ENCODE measurements around the gene GPRC5B.

The GPRC5B gene

DNA sequence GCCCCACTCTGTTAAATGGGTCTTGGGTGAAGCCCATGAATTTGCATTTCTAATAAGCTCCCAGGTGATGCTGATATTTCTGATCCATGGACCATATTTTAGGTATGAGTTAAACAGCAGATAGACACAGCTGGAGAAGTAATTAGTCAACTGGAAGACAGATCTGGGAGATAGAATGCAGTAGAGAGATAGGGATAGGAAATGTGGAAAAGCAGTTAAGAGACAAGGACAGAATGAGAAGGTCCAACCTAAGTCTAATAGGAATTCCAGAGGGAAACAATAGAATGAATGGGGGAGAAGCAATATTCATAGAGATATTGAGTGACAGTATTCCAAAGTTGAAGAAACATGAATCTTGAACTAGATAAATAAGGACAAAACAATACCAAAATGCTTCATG, 71.7 kb downstream of the GPRC5B start:
- Histone ChIP-seq H3K36me3 (no peaks in the 10 kb centered on the region), H3K27me3 (ENCODE audit: insufficient read depth, low read depth, severe bottlenecking) (no peaks in the 10 kb centered on the region), H3K27ac (no peak overlapping the region), H3K4me3 (ENCODE audit: low read depth, low read length) (no peak overlapping the region), H3K9me3 (ENCODE audit: severe bottlenecking) (peaks cover 5% of the 10 kb centered on the region)
- TF ChIP-seq, protein P1, sequence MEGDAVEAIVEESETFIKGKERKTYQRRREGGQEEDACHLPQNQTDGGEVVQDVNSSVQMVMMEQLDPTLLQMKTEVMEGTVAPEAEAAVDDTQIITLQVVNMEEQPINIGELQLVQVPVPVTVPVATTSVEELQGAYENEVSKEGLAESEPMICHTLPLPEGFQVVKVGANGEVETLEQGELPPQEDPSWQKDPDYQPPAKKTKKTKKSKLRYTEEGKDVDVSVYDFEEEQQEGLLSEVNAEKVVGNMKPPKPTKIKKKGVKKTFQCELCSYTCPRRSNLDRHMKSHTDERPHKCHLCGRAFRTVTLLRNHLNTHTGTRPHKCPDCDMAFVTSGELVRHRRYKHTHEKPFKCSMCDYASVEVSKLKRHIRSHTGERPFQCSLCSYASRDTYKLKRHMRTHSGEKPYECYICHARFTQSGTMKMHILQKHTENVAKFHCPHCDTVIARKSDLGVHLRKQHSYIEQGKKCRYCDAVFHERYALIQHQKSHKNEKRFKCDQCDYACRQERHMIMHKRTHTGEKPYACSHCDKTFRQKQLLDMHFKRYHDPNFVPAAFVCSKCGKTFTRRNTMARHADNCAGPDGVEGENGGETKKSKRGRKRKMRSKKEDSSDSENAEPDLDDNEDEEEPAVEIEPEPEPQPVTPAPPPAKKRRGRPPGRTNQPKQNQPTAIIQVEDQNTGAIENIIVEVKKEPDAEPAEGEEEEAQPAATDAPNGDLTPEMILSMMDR (IDR thresholded peaks at IDR 0.05; ENCODE audit: low read depth, low read length), result no peak
- DNase-seq, result no peak

DNA sequence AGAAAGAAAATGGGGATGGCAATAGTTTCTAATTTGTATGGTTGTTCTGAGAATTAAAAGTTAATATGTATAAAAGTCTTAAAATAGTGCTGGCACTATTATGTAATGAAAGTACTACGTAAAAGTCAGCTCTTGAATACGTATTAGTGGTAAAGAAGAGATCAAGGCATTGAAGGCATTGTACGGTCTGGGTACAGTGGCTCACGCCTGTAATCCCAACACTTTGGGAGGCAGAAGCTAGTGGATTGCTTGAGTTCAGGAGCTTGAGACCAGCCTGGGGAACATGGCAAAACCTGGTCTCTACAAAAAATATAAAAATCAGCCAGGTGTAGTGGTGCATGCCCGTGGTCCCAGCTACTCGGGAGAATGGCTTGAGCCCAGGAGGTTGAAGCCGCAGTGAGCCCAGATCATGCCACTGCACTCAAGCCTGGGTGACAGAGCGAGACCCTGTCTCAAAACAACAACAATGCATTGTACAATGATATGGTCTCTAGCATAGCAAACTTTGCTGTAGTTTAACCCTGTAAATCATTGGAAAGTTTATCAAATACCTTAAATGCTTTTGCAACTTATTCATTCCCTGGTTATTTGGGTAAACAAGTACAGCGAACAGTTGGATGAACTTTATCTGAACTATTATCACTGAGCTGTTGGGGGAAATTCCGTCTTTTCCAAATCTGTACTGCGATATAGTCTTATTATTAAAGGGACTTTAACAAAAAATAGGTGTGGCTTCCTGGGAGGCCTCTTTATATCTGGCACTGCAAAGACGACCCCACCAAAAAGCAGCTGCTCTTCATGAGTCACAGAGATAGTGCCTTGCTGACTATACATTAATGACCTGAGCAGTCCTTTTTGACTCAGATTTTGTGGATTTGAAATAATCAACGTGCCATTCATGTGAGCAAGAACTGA, 73.6 kb downstream of the GPRC5B start:
- H3K9me3 ChIP-seq (ENCODE audit: severe bottlenecking), result peaks cover 7% of the 10 kb centered on the region
- no peak overlapping the region for H3K4me3 ChIP-seq (ENCODE audit: low read depth, low read length)
- H3K36me3 ChIP-seq, result no peaks in the 10 kb centered on the region
- TF ChIP-seq, protein P1 (IDR thresholded peaks at IDR 0.05; ENCODE audit: low read depth, low read length), result no peak
- H3K27me3 ChIP-seq (ENCODE audit: insufficient read depth, low read depth, severe bottlenecking), result no peaks in the 10 kb centered on the region
- DNase-seq, result no peak
- no peak overlapping the region for H3K27ac ChIP-seq

DNA sequence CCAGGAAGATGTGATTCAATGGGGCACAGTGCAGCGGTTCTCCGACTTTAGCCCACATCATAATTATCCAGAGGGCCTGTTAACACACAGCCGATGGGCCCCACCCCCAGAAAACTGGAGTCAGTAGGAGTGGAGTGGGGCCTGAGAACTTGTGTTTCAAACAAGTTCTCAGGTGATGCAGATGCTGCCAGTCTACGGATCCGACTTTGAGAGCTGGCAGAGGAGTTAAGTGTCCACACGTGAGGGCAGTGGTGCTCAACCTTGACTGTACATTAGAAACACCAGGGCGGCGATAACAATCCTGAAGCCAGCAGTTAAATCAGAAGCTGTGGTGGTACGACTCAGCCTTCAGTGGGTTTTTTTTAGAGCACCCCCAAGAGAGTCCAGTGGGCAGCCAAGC, 75.0 kb downstream of the GPRC5B start:
- Histone ChIP-seq H3K27me3 (ENCODE audit: insufficient read depth, low read depth, severe bottlenecking) (no peaks in the 10 kb centered on the region), H3K4me3 (ENCODE audit: low read depth, low read length) (no peak overlapping the region), H3K9me3 (ENCODE audit: severe bottlenecking) (peaks cover 13% of the 10 kb centered on the region), H3K36me3 (no peaks in the 10 kb centered on the region), H3K27ac (no peak overlapping the region)
- TF ChIP-seq, protein P1 (IDR thresholded peaks at IDR 0.05; ENCODE audit: low read depth, low read length), result no peak
- DNase-seq, result no peak

DNA sequence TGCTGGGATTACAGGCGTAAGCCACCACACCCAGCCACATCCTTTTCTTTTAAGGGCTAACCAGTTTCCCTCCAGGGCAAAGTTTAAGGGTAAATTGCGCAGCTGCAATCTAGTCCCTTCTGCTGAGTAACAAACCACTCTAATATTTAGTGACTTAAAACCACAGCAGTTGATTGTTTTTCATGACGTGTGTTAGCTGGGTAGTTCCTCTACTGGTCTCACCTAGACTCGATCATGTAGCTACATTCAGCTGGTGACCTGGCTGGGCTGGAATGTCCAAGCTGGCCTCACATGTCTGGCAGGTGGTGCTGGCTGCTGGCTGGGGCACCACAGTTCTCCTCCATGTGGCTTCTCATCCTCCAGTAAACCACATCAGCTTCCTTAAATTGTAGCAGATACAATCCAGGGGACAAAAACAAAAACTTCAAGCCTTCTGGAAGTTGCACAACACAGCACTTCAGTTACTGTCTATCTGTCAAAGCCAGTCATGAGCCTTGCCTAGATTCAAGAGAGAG, 75.5 kb downstream of the GPRC5B start:
- no peak overlapping the region for H3K4me3 ChIP-seq (ENCODE audit: low read depth, low read length)
- H3K27ac ChIP-seq, result no peak overlapping the region
- H3K36me3 ChIP-seq, result no peaks in the 10 kb centered on the region
- no peak for DNase-seq
- H3K9me3 ChIP-seq (ENCODE audit: severe bottlenecking), result peaks cover 13% of the 10 kb centered on the region
- TF ChIP-seq, protein P1 (IDR thresholded peaks at IDR 0.05; ENCODE audit: low read depth, low read length), result no peak
- no peaks in the 10 kb centered on the region for H3K27me3 ChIP-seq (ENCODE audit: insufficient read depth, low read depth, severe bottlenecking)

DNA sequence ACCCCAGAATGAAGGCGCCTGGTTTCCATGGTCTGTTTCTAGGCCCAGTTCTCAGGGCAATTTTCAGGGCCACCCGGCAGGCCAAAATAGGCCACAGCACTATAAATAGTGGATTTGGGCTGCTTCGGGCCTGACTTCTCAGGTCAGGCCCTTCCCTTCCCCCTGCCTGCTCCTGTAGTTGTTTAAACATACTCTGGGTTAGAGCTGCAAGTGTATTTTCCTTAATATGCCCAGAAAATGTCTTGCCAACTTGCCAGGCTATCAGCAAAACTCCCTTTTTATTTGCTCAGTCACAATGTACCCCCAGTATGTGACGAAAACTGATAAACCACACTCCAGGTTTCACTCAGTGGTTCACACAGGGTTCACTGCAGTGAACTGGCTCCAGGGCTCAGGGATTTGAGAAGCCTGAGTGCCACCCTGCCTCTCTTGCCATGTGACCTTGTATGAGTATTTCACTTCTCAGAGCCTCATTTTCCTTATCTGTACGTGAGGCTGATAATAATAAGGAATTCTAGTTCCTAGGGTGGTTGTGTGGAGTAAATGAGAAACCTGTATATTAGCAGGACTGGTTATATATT, 76.5 kb downstream of the GPRC5B start:
- no peak overlapping the region for H3K27ac ChIP-seq
- DNase-seq, result no peak
- no peak overlapping the region for H3K4me3 ChIP-seq (ENCODE audit: low read depth, low read length)
- H3K27me3 ChIP-seq (ENCODE audit: insufficient read depth, low read depth, severe bottlenecking), result no peaks in the 10 kb centered on the region
- H3K36me3 ChIP-seq, result no peaks in the 10 kb centered on the region
- peaks cover 11% of the 10 kb centered on the region for H3K9me3 ChIP-seq (ENCODE audit: severe bottlenecking)
- TF ChIP-seq, protein P1 (IDR thresholded peaks at IDR 0.05; ENCODE audit: low read depth, low read length), result no peak

Measured in WERI-Rb-1 (cell line).